ENCODE results near the gene OPRM1. TPM values are rescaled to one million over a fixed set of nuclear protein-coding genes. Genes with fewer than 3 reads are reported as not detected.

OPRM1 gene
- total RNA-seq, 3 donors from 2014 or later, result 0.57 TPM; not detected in 2

GRCh38 chr6:154113392-154113791 lies 74.4 kb downstream of the OPRM1 start:
- TF ChIP-seq CTCF (IDR thresholded peaks at IDR 0.05), result no peak
- H3K4me1 ChIP-seq (ENCODE audit: low read depth), result no peaks in the 10 kb centered on the region
- H3K36me3 ChIP-seq (ENCODE audit: low read depth), result no peaks in the 10 kb centered on the region
- DNase-seq (no peak), ATAC-seq (no peak)
- H3K9me3 ChIP-seq, result no peaks in the 10 kb centered on the region
- intact Hi-C loops (cut with DNase I, micrococcal nuclease), result no loop called here
- no peak overlapping the region for H3K4me3 ChIP-seq

GRCh38 chr6:154117485-154117884 lies 78.4 kb downstream of the OPRM1 start:
- Histone ChIP-seq H3K9me3 (no peaks in the 10 kb centered on the region), H3K36me3 (ENCODE audit: low read depth) (no peaks in the 10 kb centered on the region), H3K4me1 (ENCODE audit: low read depth) (no peaks in the 10 kb centered on the region), H3K4me3 (no peak overlapping the region)
- DNase-seq, result no peak
- ATAC-seq, result no peak
- intact Hi-C loops (cut with DNase I, micrococcal nuclease), result no loop called here
- TF ChIP-seq CTCF (IDR thresholded peaks at IDR 0.05), result no peak

- intact Hi-C loops (cut with DNase I, micrococcal nuclease), result no loop called here
- H3K36me3 ChIP-seq (ENCODE audit: low read depth), result no peaks in the 10 kb centered on the region
- H3K9me3 ChIP-seq, result no peaks in the 10 kb centered on the region
- no peak for ATAC-seq
- TF ChIP-seq CTCF (IDR thresholded peaks at IDR 0.05), result no peak
- H3K4me3 ChIP-seq, result no peak overlapping the region
- DNase-seq, result no peak
- no peaks in the 10 kb centered on the region for H3K4me1 ChIP-seq (ENCODE audit: low read depth)
Observed at GRCh38 chr6:154122195-154122925, 83.3 kb downstream of the OPRM1 start.

GRCh38 chr6:154123155-154123956 lies 84.3 kb downstream of the OPRM1 start:
- intact Hi-C loops (cut with DNase I, micrococcal nuclease), result no loop called here
- no peaks in the 10 kb centered on the region for H3K4me1 ChIP-seq (ENCODE audit: low read depth)
- no peak for DNase-seq
- no peak for ATAC-seq
- TF ChIP-seq CTCF (IDR thresholded peaks at IDR 0.05), result no peak
- no peak overlapping the region for H3K4me3 ChIP-seq
- H3K9me3 ChIP-seq, result no peaks in the 10 kb centered on the region
- H3K36me3 ChIP-seq (ENCODE audit: low read depth), result no peaks in the 10 kb centered on the region

GRCh38 chr6:154125421-154125820 lies 86.4 kb downstream of the OPRM1 start:
- ATAC-seq, result no peak
- DNase-seq, result no peak
- Histone ChIP-seq H3K9me3 (no peaks in the 10 kb centered on the region), H3K4me3 (no peak overlapping the region), H3K36me3 (ENCODE audit: low read depth) (no peaks in the 10 kb centered on the region), H3K4me1 (ENCODE audit: low read depth) (peaks cover 5% of the 10 kb centered on the region)
- intact Hi-C loops (cut with DNase I, micrococcal nuclease), result no loop called here
- TF ChIP-seq CTCF (IDR thresholded peaks at IDR 0.05), result no peak
